Left hindlimb (tissue), 1 donor: ENCODE data around the gene RBM4B.
"Not testable (repeated sequence)": the region's sequence is repeated elsewhere in the genome, so short reads cannot be mapped to it uniquely, and the experiment has no call there.

Experiments
- DNase-seq: peaks from one replicate; pipeline ENCODE4 v3.0.0-alpha.2; 2018

The RBM4B gene

GRCh38 chr11:66677599-66678375, at the start of gene RBM4B:
Gene RBM4B, minus strand, starts transcription at chr11:66677887. Its CDS starts 808 bp downstream, at chr11:66677079.
- peak; percentile 98 for DNase-seq

- DNase-seq: no peak
These were observed 48.0 kb upstream of the RBM4B start for GRCh38 chr11:66725647-66726046.

GRCh38 chr11:66725114-66725513, 47.4 kb upstream of the RBM4B start:
- DNase-seq: no peak

- not testable (repeated sequence) for DNase-seq
These were observed 46.5 kb upstream of the RBM4B start for GRCh38 chr11:66724167-66724566.

GRCh38 chr11:66723693-66724092, 46.0 kb upstream of the RBM4B start:
- DNase-seq: no peak

- no peak for DNase-seq
These were observed 45.3 kb upstream of the RBM4B start for GRCh38 chr11:66722745-66723651.

- no peak for DNase-seq
These were observed 44.3 kb upstream of the RBM4B start for GRCh38 chr11:66721939-66722338.

GRCh38 chr11:66720899-66721470, 43.3 kb upstream of the RBM4B start:
- no peak for DNase-seq

GRCh38 chr11:66720223-66720898, 42.7 kb upstream of the RBM4B start:
- DNase-seq: no peak

GRCh38 chr11:66719111-66719872, 41.6 kb upstream of the RBM4B start:
- no peak for DNase-seq

GRCh38 chr11:66718320-66718971, 40.8 kb upstream of the RBM4B start:
- DNase-seq: no peak

- DNase-seq: no peak
These were observed 40.2 kb upstream of the RBM4B start for GRCh38 chr11:66717925-66718319.

- DNase-seq: no peak
These were observed 39.3 kb upstream of the RBM4B start for GRCh38 chr11:66716996-66717395.

GRCh38 chr11:66715346-66716085, 37.8 kb upstream of the RBM4B start:
- no peak for DNase-seq

GRCh38 chr11:66713746-66714480, 36.2 kb upstream of the RBM4B start:
- no peak for DNase-seq

- no peak for DNase-seq
These were observed 32.8 kb upstream of the RBM4B start for GRCh38 chr11:66710384-66710930.

- no peak for DNase-seq
These were observed 31.0 kb upstream of the RBM4B start for GRCh38 chr11:66708701-66709100.

- DNase-seq: no peak
These were observed 30.4 kb upstream of the RBM4B start for GRCh38 chr11:66708094-66708493.

- no peak for DNase-seq
These were observed 29.8 kb upstream of the RBM4B start for GRCh38 chr11:66707486-66707885.

GRCh38 chr11:66706989-66707388, 29.3 kb upstream of the RBM4B start:
- DNase-seq: no peak
